Measurements from ENCODE around the gene TRAF3.
"Not testable (repeated sequence)": the region's sequence is repeated elsewhere in the genome, so short reads cannot be mapped to it uniquely, and the experiment has no call there.

The TRAF3 gene

DNA sequence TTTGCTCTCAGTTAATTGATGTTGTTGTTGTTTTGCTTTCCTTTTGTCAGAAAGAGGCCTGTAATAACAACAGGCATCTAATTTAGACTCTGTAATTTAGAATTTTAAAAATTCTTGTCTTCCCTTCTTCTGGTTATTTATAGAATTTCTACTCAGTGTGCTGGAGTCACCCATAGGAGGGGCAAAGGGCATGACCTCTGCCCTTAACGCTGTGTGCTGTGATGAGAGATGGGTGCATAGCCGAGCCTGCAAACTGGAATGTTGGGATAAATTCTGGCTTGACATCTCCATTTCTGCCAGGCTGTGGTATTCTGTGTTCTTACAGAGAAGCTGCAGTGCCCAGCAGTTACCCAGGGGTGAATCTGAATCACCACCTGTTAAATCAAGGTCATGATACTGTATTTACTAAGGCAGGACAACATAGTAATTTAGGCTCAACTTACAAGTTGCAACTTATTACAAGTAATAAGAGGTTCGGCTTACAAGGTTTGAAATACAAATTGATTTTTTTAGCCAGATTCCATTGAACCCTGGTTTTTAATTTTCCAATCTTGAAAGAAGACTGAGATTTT, 53.3 kb downstream of the TRAF3 start:
- no peak for DNase-seq

DNA sequence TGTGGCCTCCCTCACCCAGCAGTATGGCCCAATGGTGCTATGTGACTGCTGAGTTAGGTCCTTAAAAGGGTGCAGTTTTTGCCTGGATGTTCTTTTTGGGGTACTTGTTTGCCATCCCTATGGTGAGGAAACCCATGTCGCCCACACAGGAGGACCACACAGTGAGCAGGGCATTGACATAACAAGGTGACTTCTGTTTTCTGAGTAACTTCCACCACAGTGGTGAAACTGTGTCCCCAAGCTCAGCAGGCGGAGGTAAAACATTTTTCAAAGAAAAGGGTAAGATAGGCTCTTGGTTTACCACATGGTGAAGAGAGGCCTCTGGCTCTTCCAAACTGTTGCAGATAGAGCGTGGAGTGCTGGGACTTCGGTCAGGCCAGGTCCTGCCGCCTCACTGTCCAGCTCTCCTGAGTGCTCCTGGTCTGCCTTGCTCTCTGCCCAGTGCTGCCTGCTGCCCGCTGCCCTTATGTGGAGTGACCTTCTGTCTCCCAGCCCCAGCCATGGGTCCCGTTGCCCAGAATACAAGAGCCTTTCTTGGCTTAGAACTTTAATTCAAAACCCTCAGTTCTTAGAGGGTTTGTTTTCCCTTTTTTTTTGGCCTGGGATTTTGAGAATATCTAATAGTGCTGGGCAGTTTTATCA, 54.0 kb downstream of the TRAF3 start:
- DNase-seq, result no peak

DNA sequence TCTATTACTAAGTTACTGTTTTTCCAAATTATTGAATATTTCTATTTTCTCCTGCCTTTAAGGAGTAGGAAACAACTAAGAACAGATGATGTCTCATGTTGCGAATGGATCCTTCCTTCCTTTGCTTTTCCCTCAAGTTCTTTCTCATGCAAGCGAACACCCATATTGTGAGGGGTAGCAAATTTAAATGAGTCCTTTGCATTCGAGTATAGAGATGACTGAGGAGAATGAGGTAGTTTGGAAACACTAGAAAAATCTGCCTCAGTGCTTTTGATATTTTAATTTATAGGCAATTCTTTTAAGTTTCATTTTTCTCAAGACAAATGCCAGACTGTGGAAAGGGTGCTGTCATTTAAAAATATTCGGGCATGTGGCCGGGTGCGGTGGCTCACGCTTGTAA, 56.1 kb downstream of the TRAF3 start:
- no peak for DNase-seq

DNA sequence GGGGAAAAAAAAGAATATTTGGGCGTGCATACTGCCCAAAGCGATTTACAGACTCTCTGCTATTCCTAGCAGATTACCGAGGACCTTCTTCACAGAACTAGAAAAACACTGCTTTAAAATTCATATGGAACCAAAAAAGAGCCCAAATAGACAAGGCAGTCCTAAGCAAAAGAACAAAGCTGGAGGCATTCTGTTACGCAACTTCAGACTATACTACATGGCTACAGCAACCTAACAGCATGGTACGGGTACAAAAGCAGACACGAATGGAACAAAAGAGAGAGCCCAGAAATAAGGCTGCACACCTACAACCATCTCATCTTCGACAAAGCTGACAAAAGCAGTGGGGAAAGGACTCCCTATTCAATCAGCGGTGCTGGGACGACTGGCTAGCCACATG, 56.7 kb downstream of the TRAF3 start:
- DNase-seq, result no peak

DNA sequence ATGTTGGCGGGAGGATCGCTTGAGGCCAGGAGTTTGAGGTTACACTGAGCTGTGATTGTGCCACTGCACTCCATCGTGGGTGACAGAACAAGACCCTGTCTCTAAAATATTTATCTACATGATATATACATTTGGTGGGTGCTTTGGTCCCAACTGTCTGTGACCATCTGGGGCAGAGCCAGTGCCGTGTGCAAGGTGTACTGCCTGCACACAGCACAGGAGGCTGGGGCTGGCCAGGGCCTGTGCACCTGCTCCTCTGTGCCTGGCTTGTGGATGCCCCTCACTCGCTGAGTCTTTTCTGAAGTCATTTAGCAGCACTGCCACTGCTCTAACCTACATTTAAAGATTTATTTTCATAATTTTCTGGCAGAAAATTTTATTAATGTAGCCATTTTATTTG, 58.7 kb downstream of the TRAF3 start:
- DNase-seq, result no peak

DNA sequence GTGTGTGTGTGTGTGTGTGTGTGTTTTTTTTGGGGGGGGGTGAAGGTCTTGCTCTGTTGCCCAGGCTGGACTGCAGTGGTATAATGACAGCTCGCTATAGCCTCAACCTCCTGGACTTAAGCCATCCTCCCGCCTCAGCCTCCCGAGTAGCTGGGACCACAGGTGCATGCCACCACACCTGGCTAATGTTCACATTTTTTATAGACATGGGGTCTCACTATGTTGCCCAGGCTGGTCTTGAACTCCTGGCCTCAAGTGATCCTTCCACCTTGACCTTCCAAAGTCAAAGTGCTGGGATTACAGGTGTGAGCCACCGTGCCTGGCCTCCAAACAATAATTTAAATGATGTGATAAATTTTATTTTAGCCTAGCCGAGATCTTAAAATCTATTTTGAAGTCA, 59.9 kb downstream of the TRAF3 start:
- DNase-seq, result not testable (repeated sequence)

DNA sequence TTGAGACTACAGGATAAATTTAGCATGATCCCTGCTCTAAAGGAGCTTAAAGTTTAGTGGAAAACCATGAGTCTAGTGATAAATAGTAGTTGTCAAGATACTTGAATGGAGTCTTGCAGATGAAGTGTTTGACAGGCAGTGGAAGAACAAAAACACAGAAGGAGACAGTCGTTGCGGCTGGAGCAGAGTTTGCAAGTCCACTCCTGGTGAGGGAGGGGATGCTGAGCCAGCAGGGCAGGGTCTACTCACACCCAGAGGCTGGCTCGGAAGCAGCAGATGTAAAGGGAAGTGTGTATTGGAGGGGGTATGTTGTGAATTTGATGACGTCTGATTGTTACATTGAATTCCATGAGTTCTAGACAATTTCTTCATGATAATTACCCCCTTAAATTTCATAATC, 61.3 kb downstream of the TRAF3 start:
- DNase-seq, result no peak

GRCh38 chr14:102840115-102840514, 62.9 kb downstream of the TRAF3 start:
- DNase-seq, result no peak

GRCh38 chr14:102840771-102841528, 63.7 kb downstream of the TRAF3 start:
- DNase-seq, result no peak

GRCh38 chr14:102848830-102849525, 71.7 kb downstream of the TRAF3 start:
- DNase-seq, result no peak

GRCh38 chr14:102849526-102850379, 72.5 kb downstream of the TRAF3 start:
- no peak for DNase-seq

GRCh38 chr14:102853648-102854047, 76.4 kb downstream of the TRAF3 start:
- no peak for DNase-seq

GRCh38 chr14:102854091-102854703, 76.9 kb downstream of the TRAF3 start:
- DNase-seq, result no peak

DNA sequence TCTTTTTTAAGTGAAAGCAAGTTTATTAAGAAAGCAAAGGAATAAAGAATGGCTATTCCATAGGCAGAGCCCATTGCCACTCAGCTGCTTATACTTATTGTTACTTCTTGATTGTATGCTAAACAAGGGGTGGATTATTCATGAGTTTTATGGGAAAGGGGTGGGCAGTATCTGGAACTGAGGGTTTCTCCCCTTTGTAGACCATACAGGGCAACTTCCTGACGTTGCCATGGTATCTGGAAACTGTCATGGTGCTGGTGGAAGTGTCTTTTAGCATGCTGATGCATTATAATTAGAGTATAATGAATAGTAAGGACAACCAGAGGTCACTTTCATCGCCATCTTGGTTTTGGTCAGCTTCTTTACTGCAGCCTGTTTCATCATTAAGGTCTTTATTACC, 78.9 kb downstream of the TRAF3 start:
- no peak for DNase-seq

DNA sequence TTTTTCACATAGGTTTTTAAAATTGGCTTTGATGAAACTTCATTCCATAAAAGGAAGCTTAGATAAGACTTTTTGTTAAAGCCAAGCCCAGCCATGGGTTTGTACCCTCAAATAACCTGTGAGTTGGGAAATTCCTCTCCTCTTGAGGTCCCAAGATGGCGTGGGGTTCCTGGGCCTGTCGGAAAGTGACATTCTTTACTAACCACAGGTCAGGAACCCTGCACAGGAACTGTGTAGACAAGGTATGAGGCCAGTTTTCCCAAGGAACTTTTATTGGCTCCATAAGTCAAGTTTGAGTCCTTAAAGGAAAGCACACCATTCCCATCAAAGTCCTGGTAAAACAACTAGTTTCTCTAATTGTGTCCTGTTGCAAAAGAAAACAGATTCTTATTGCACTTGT, 80.2 kb downstream of the TRAF3 start:
- DNase-seq, result no peak

- DNase-seq, result no peak
Measured at GRCh38 chr14:102859911-102860310, 82.7 kb downstream of the TRAF3 start.

DNA sequence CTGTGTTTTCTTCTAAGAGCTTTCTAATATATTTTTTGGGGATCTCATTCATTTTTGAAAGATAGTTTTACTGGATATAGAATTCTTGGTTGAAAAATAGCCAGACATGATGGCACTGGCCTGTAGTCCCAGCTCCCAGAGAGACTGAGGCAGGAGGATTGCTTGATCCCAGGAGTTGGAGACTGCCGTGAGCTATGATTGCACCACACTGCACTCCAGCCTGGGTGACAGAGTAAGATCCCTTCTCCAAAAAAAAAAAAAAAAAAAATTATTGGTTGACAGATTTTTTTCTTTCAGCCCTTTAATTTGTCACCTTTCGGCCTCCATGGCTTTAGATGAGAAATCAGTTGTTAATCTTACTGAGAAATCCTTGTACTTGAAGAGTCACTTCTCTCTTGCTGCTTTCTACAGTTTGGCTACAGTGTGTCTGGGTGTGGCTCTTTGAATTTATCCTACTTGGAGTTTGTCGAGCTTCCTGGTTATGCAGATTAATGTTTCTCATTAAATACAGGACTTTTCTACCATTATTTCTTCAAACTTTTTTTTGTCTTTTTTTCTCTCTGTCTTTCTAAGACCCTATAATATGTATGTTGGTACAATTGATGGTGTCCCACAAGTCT, 85.0 kb downstream of the TRAF3 start:
- no peak for DNase-seq

- DNase-seq, result no peak
Measured at GRCh38 chr14:102863381-102863780, 86.1 kb downstream of the TRAF3 start.

GRCh38 chr14:102865916-102866315, 88.7 kb downstream of the TRAF3 start:
- DNase-seq, result not testable (repeated sequence)

GRCh38 chr14:102866982-102867761, 89.9 kb downstream of the TRAF3 start:
- DNase-seq, result no peak

Data from activated gamma-delta T cell treated with Interleukin-2 at 50 U/mL for 16 hours (primary cell).